SK-N-SH treated with all-trans-retinoic acid at 6 μM for 48 hours (cell line): Measurements from ENCODE around the gene TPST1.
A peak's percentile ranks its signal among the peaks of the same experiment; 100 is the strongest.

Source experiments
- ATAC-seq: fragments of 200-7000 bp; cut with Tn5 transposase; 3 replicates; pipeline ENCODE4 v1.9.1; 2020; ENCODE audit warnings: mild to moderate bottlenecking, moderate library complexity
- ARNTL ChIP-seq: fragments of 450-650 bp; formaldehyde crosslinking; IDR thresholded peaks from 2 replicates; pipeline ENCODE4 v1.5.0; 2020; ENCODE audit warnings: low read depth, mild to moderate bottlenecking, moderate library complexity, borderline replicate concordance
- BACH2 ChIP-seq: fragments of 250-450 bp; sonication (Bioruptor Pico); IDR thresholded peaks from 2 replicates; pipeline ENCODE4 v1.9.0; 2021; ENCODE audit warnings: mild to moderate bottlenecking, borderline replicate concordance
- CREB5 ChIP-seq: fragments of 250-450 bp; sonication (Bioruptor Pico); IDR thresholded peaks from 2 replicates; pipeline ENCODE4 v1.5.1; 2020; ENCODE audit warnings: low read depth, mild to moderate bottlenecking, moderate library complexity
- CSDC2 ChIP-seq: fragments of 250-450 bp; sonication (Bioruptor Pico); IDR thresholded peaks from 2 replicates; pipeline ENCODE4 v1.5.0; 2020; ENCODE audit warnings: mild to moderate bottlenecking, moderate library complexity
- ESRRG ChIP-seq: fragments of 250-450 bp; sonication (Bioruptor Pico); IDR thresholded peaks from 2 replicates; pipeline ENCODE4 v1.6.1; 2021; ENCODE audit warnings: mild to moderate bottlenecking
- GLIS3 ChIP-seq: fragments of 250-450 bp; sonication (Bioruptor Pico); IDR thresholded peaks from 2 replicates; pipeline ENCODE4 v1.5.0; 2020; ENCODE audit warnings: mild to moderate bottlenecking, moderate library complexity
- ISL1 ChIP-seq: fragments of 250-450 bp; sonication (Bioruptor Pico); IDR thresholded peaks from 2 replicates; pipeline ENCODE4 v2.1.2; 2022; ENCODE audit warnings: mild to moderate bottlenecking, moderate library complexity
- OSR1 ChIP-seq: fragments of 250-450 bp; sonication (Bioruptor Pico); IDR thresholded peaks from 2 replicates; pipeline ENCODE4 v1.8.0; 2022; ENCODE audit warnings: moderate library complexity, mild to moderate bottlenecking, inconsistent platforms
- PATZ1 ChIP-seq: fragments of 250-450 bp; sonication (Bioruptor Pico); IDR thresholded peaks from 2 replicates; pipeline ENCODE4 v1.8.0; 2020; ENCODE audit warnings: mild to moderate bottlenecking, moderate library complexity, borderline replicate concordance
- PPARA ChIP-seq: fragments of 250-450 bp; sonication (Bioruptor Pico); IDR thresholded peaks from 2 replicates; pipeline ENCODE4 v1.5.0; 2020; ENCODE audit warnings: mild to moderate bottlenecking, borderline replicate concordance
- RARB ChIP-seq: fragments of 250-450 bp; sonication (Bioruptor Pico); IDR thresholded peaks from 2 replicates; pipeline ENCODE4 v1.8.0; 2021; ENCODE audit warnings: mild to moderate bottlenecking, moderate library complexity
- SNAI2 ChIP-seq: fragments of 250-450 bp; sonication (Bioruptor Pico); IDR thresholded peaks from 2 replicates; pipeline ENCODE4 v1.5.0; 2020; ENCODE audit warnings: mild to moderate bottlenecking, moderate library complexity
- TCF4 ChIP-seq: fragments of 250-450 bp; sonication (Bioruptor Pico); IDR thresholded peaks from 2 replicates; pipeline ENCODE4 v1.8.0; 2021; ENCODE audit warnings: mild to moderate bottlenecking, moderate library complexity, borderline replicate concordance
- ZC3H10 ChIP-seq: fragments of 250-450 bp; sonication (Bioruptor Pico); IDR thresholded peaks from 2 replicates; pipeline ENCODE4 v1.5.1; 2021; ENCODE audit warnings: mild to moderate bottlenecking, moderate library complexity
- ZFP3 ChIP-seq: fragments of 250-450 bp; sonication (Bioruptor Pico); IDR thresholded peaks from 2 replicates; pipeline ENCODE4 v1.5.0; 2020; ENCODE audit warnings: mild to moderate bottlenecking, moderate library complexity
- ZFP30 ChIP-seq: fragments of 450-650 bp; formaldehyde crosslinking; IDR thresholded peaks from 2 replicates; pipeline ENCODE4 v1.5.0; 2022; ENCODE audit warnings: mild to moderate bottlenecking, moderate library complexity
- ZNF565 ChIP-seq: fragments of 450-650 bp; formaldehyde crosslinking; conservative IDR thresholded peaks from 2 replicates; pipeline ENCODE4 v1.5.0; 2020; ENCODE audit warnings: low read depth, mild to moderate bottlenecking, moderate library complexity
- ZNF70 ChIP-seq: fragments of 450-650 bp; formaldehyde crosslinking; IDR thresholded peaks from 2 replicates; pipeline ENCODE4 v1.5.0; 2020; ENCODE audit warnings: mild to moderate bottlenecking, moderate library complexity
- ZNF8 ChIP-seq: fragments of 450-650 bp; formaldehyde crosslinking; IDR thresholded peaks from 2 replicates; pipeline ENCODE4 v1.5.0; 2020; ENCODE audit warnings: mild to moderate bottlenecking, moderate library complexity
- TF ChIP-seq, protein P1 (sequence below): fragments of 250-450 bp; sonication (Bioruptor Pico); IDR thresholded peaks from 2 replicates; pipeline ENCODE4 v1.5.1; 2021; ENCODE audit warnings: mild to moderate bottlenecking, moderate library complexity
- TF ChIP-seq, protein P2 (sequence below): fragments of 250-450 bp; sonication (Bioruptor Pico); IDR thresholded peaks from 2 replicates; pipeline ENCODE4 v1.8.0; 2021; ENCODE audit warnings: low read depth, mild to moderate bottlenecking, moderate library complexity, borderline replicate concordance
- TF ChIP-seq, protein P3 (sequence below): fragments of 250-450 bp; sonication (Bioruptor Pico); IDR thresholded peaks from 2 replicates; pipeline ENCODE4 v1.5.0; 2020; ENCODE audit warnings: mild to moderate bottlenecking, moderate library complexity

TPST1 gene

DNA sequence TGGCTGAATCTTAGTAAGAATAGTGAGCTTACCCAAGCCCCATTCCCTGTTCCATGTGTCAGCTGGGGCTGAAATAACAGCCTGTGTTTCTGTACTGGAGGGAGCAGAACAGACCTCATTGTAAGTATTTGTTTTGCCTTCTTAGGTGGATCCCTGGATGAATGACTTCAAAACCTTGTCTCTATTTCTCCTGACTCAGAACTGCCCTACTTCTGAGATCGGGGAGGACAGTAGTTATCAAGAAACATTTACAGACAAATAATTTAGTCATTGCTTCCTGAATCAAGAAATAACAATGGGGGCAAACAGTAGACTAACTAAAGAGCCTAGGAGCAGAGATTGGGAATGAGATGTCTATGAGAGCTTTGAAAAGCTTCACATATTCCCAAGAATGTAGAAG lies 58.8 kb downstream of the TPST1 start:
- ATAC-seq: no peak

GRCh38 chr7:66265566-66265965 lies 60.4 kb downstream of the TPST1 start:
- ATAC-seq: no peak
- TF ChIP-seq, protein P1, sequence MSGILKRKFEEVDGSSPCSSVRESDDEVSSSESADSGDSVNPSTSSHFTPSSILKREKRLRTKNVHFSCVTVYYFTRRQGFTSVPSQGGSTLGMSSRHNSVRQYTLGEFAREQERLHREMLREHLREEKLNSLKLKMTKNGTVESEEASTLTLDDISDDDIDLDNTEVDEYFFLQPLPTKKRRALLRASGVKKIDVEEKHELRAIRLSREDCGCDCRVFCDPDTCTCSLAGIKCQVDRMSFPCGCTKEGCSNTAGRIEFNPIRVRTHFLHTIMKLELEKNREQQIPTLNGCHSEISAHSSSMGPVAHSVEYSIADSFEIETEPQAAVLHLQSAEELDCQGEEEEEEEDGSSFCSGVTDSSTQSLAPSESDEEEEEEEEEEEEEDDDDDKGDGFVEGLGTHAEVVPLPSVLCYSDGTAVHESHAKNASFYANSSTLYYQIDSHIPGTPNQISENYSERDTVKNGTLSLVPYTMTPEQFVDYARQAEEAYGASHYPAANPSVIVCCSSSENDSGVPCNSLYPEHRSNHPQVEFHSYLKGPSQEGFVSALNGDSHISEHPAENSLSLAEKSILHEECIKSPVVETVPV (CRISPR knock-in tag): no peak
- TF ChIP-seq ZNF70 (CRISPR knock-in tag) (no peak), ARNTL (CRISPR knock-in tag) (no peak), PATZ1 (no peak), GLIS3 (CRISPR knock-in tag) (no peak), ZNF8 (no peak), ZC3H10 (CRISPR knock-in tag) (no peak), ESRRG (CRISPR knock-in tag) (no peak), CSDC2 (CRISPR knock-in tag) (no peak), CREB5 (no peak), SNAI2 (CRISPR knock-in tag) (no peak), RARB (CRISPR knock-in tag) (no peak), OSR1 (CRISPR knock-in tag) (no peak), PPARA (CRISPR knock-in tag) (no peak), ZFP30 (CRISPR knock-in tag) (no peak), BACH2 (no peak), ISL1 (no peak), ZFP3 (CRISPR knock-in tag) (no peak)
- TF ChIP-seq, protein P2, sequence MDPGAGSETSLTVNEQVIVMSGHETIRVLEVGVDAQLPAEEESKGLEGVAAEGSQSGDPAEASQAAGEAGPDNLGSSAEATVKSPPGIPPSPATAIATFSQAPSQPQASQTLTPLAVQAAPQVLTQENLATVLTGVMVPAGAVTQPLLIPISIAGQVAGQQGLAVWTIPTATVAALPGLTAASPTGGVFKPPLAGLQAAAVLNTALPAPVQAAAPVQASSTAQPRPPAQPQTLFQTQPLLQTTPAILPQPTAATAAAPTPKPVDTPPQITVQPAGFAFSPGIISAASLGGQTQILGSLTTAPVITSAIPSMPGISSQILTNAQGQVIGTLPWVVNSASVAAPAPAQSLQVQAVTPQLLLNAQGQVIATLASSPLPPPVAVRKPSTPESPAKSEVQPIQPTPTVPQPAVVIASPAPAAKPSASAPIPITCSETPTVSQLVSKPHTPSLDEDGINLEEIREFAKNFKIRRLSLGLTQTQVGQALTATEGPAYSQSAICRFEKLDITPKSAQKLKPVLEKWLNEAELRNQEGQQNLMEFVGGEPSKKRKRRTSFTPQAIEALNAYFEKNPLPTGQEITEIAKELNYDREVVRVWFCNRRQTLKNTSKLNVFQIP (CRISPR knock-in tag): no peak
- TF ChIP-seq, protein P3, sequence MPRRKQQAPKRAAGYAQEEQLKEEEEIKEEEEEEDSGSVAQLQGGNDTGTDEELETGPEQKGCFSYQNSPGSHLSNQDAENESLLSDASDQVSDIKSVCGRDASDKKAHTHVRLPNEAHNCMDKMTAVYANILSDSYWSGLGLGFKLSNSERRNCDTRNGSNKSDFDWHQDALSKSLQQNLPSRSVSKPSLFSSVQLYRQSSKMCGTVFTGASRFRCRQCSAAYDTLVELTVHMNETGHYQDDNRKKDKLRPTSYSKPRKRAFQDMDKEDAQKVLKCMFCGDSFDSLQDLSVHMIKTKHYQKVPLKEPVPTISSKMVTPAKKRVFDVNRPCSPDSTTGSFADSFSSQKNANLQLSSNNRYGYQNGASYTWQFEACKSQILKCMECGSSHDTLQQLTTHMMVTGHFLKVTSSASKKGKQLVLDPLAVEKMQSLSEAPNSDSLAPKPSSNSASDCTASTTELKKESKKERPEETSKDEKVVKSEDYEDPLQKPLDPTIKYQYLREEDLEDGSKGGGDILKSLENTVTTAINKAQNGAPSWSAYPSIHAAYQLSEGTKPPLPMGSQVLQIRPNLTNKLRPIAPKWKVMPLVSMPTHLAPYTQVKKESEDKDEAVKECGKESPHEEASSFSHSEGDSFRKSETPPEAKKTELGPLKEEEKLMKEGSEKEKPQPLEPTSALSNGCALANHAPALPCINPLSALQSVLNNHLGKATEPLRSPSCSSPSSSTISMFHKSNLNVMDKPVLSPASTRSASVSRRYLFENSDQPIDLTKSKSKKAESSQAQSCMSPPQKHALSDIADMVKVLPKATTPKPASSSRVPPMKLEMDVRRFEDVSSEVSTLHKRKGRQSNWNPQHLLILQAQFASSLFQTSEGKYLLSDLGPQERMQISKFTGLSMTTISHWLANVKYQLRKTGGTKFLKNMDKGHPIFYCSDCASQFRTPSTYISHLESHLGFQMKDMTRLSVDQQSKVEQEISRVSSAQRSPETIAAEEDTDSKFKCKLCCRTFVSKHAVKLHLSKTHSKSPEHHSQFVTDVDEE (CRISPR knock-in tag): no peak

More for the DNA sequence above, 58.8 kb downstream of the TPST1 start:
- TF ChIP-seq TCF4: no peak

- ATAC-seq: no peak; the same call in 1 of the 3 replicates
- TF ChIP-seq RARB (CRISPR knock-in tag) (no peak), TCF4 (no peak), ISL1 (peak; percentile 61), ZC3H10 (CRISPR knock-in tag) (0 out of 2 replicates have a peak, but pooled peaks have one; percentile 16), GLIS3 (CRISPR knock-in tag) (no peak)
Measured at GRCh38 chr7:66267249-66267648, 62.1 kb downstream of the TPST1 start.

DNA sequence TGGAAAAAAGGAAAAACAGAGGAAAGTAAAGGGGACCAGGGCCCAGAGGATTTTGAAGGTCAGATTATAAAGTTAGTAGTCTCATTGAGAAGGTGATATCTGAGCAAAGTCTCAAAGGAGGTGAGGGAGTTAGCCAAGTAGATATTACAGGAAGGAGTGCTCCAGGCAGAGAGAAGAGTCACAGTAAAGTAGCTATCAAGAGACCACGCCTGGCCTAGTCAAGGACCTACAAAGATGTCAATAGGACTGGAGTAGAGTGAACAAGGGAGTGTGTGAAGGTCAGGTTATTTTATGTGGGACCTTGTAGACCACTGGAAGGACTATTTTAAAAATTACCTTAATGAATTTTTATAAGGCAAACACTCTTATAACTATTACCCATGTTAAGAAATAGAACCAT lies 64.8 kb downstream of the TPST1 start:
- TF ChIP-seq ZNF565 (CRISPR knock-in tag): no peak
- no peak for TF ChIP-seq ZNF70 (CRISPR knock-in tag)
- no peak for ATAC-seq
